ENCODE results near the gene SLC35B1.

- TF ChIP-seq CTCF (IDR thresholded peaks at IDR 0.05) (no peak), POLR2A (IDR thresholded peaks at IDR 0.05) (no peak)
Observed at GRCh38 chr17:49748791-49749190, 41.0 kb upstream of the SLC35B1 start.

Measured in right lobe of liver (tissue), 4 donors.